ENCODE measurements around the gene GCK.

GCK gene

GRCh38 chr7:44189286-44189992 is at the start of gene GCK:
GCK (minus strand) TSS chr7:44189439; CDS start chr7:44188953, 486 bp downstream.
- no peak for DNase-seq (ENCODE audit: low read depth in 3 of 3, low spot score in 1 of 3)

GRCh38 chr7:44238116-44238695 is 49.0 kb upstream of the GCK start:
- no peak for DNase-seq (ENCODE audit: low read depth in 3 of 3, low spot score in 1 of 3)

GRCh38 chr7:44237696-44238095 is 48.5 kb upstream of the GCK start:
- DNase-seq (ENCODE audit: low read depth in 3 of 3, low spot score in 1 of 3) = no peak

GRCh38 chr7:44236333-44236728 is 47.1 kb upstream of the GCK start:
- DNase-seq (ENCODE audit: low read depth in 3 of 3, low spot score in 1 of 3) = no peak

- DNase-seq (ENCODE audit: low read depth in 3 of 3, low spot score in 1 of 3) = no peak
These were observed 46.5 kb upstream of the GCK start for GRCh38 chr7:44235582-44236332.

- DNase-seq (ENCODE audit: low read depth in 3 of 3, low spot score in 1 of 3) = no peak
These were observed 45.8 kb upstream of the GCK start for GRCh38 chr7:44235066-44235465.

GRCh38 chr7:44232901-44233715 is 43.9 kb upstream of the GCK start:
- no peak for DNase-seq (ENCODE audit: low read depth in 3 of 3, low spot score in 1 of 3)

GRCh38 chr7:44232396-44232795 is 43.2 kb upstream of the GCK start:
- DNase-seq (ENCODE audit: low read depth in 3 of 3, low spot score in 1 of 3) = no peak

- no peak for DNase-seq (ENCODE audit: low read depth in 3 of 3, low spot score in 1 of 3)
These were observed 41.8 kb upstream of the GCK start for GRCh38 chr7:44231088-44231487.

- no peak for DNase-seq (ENCODE audit: low read depth in 3 of 3, low spot score in 1 of 3)
These were observed 41.0 kb upstream of the GCK start for GRCh38 chr7:44230286-44230685.

- no peak for DNase-seq (ENCODE audit: low read depth in 3 of 3, low spot score in 1 of 3)
These were observed 40.4 kb upstream of the GCK start for GRCh38 chr7:44229546-44230105.

GRCh38 chr7:44228571-44229350 is 39.5 kb upstream of the GCK start:
- no peak for DNase-seq (ENCODE audit: low read depth in 3 of 3, low spot score in 1 of 3)

GRCh38 chr7:44227911-44228310 is 38.7 kb upstream of the GCK start:
- DNase-seq (ENCODE audit: low read depth in 3 of 3, low spot score in 1 of 3) = no peak

GRCh38 chr7:44226396-44226753 is 37.1 kb upstream of the GCK start:
- DNase-seq (ENCODE audit: low read depth in 3 of 3, low spot score in 1 of 3) = no peak

- DNase-seq (ENCODE audit: low read depth in 3 of 3, low spot score in 1 of 3) = no peak
These were observed 36.5 kb upstream of the GCK start for GRCh38 chr7:44225566-44226395.

- no peak for DNase-seq (ENCODE audit: low read depth in 3 of 3, low spot score in 1 of 3)
These were observed 35.8 kb upstream of the GCK start for GRCh38 chr7:44224974-44225565.

- no peak for DNase-seq (ENCODE audit: low read depth in 3 of 3, low spot score in 1 of 3)
These were observed 35.1 kb upstream of the GCK start for GRCh38 chr7:44224080-44224973.
